GM20000 (cell line): Measurements from ENCODE around the gene SPRR2B.
"Not testable (repeated sequence)": the region's sequence is repeated elsewhere in the genome, so short reads cannot be mapped to it uniquely, and the experiment has no call there.

Source experiments
- DNase-seq: peaks from one replicate; pipeline ENCODE4 v3.0.0; 2012; ENCODE audit warnings: low spot score
- CTCF ChIP-seq: IDR thresholded peaks from 2 replicates; pipeline ENCODE4 v1.5.1; 2012; ENCODE audit warnings: mild to moderate bottlenecking, control low read depth; ENCODE audit errors: extremely low read depth, missing control alignments

Gene SPRR2B

GRCh38 chr1:153058154-153058553 is 13.3 kb downstream of the SPRR2B start:
- no peak for DNase-seq
- TF ChIP-seq CTCF = no peak

- TF ChIP-seq CTCF = no peak
- no peak for DNase-seq
These were observed 14.0 kb downstream of the SPRR2B start, which contains the start of gene SPRR2A for GRCh38 chr1:153057375-153057774. TSS of gene SPRR2A (minus strand) at chr1:153057512. CDS start at chr1:153056735, 777 bp downstream.

- not testable (repeated sequence) for DNase-seq
These were observed 15.3 kb downstream of the SPRR2B start for GRCh38 chr1:153056111-153056510.

- TF ChIP-seq CTCF = no peak
- DNase-seq = no peak
These were observed 22.2 kb downstream of the SPRR2B start for GRCh38 chr1:153049211-153049610.

- no peak for TF ChIP-seq CTCF
- no peak for DNase-seq
These were observed 30.3 kb downstream of the SPRR2B start, which contains the start of gene SPRR2D for GRCh38 chr1:153040950-153041631. TSS of gene SPRR2D (minus strand) at chr1:153041120. CDS start at chr1:153040346, 774 bp downstream.

GRCh38 chr1:153035211-153035610 is 36.2 kb downstream of the SPRR2B start:
- TF ChIP-seq CTCF = no peak
- DNase-seq = no peak

GRCh38 chr1:153032677-153033308 is 38.6 kb downstream of the SPRR2B start:
- no peak for DNase-seq
- no peak for TF ChIP-seq CTCF
